Stimulated activated CD8-positive, alpha-beta memory T cell treated with anti-CD3 and anti-CD28 coated beads, Interleukin-4, amount 100 ng/mL, for 48 hours (primary cell): ENCODE measurements around the gene TLE5.

Source experiments
- DNase-seq: peaks from one replicate; pipeline ENCODE4 v3.0.0-alpha.2; 2020

TLE5 gene, protein sequence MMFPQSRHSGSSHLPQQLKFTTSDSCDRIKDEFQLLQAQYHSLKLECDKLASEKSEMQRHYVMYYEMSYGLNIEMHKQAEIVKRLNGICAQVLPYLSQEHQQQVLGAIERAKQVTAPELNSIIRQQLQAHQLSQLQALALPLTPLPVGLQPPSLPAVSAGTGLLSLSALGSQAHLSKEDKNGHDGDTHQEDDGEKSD

DNA sequence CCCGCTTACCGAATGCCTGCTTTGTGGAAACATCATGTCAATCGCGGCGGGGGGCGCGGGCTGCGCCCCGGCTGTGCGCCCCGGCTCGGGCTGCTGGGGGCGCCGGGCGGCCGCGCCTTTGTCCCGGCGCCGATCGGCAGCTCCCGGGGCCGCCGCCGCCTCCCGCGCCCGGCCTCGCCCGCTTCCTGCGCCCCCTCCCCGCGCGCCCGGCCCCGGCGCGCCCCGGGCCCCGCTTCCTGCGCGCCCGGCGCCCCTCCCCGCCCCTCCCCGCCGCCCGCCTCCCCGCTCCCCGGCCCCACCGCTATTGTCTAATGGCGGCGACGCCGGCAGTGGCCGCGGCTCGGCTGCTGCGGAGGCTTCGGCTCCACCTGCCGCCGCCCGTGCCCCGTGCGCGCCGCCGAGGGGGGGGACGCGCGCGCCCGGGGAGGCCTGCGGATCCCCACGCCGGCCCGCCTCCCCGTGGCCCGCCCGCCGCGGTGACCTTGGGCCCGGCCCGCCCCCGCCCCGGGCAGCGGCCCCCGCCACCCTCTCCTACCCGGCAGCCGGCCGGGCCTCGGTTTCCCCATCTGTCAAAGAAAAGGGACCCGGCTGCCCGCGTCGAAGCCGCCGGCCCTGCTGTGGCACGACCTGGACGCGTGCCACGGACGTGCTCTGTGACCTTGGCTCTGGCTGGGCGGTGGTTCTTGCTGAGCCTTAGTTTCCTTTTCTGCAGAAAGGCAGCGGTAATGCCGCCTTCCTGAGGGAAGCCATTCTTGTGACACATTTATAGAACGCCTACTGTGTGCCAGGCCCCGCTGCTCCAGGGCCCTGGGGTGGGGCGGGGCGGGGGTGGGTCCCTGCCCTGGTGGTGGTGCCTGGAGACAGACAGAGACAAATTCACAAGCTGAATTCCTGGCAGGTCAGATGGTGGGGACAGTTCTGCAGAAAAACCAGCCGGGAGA is at the start of gene TLE5:
Gene TLE5 (minus strand): TSS at position 331 of the 941 bp plus-strand sequence. CDS start 295 bp downstream, at position 36.
- peak; percentile 69 for DNase-seq

DNA sequence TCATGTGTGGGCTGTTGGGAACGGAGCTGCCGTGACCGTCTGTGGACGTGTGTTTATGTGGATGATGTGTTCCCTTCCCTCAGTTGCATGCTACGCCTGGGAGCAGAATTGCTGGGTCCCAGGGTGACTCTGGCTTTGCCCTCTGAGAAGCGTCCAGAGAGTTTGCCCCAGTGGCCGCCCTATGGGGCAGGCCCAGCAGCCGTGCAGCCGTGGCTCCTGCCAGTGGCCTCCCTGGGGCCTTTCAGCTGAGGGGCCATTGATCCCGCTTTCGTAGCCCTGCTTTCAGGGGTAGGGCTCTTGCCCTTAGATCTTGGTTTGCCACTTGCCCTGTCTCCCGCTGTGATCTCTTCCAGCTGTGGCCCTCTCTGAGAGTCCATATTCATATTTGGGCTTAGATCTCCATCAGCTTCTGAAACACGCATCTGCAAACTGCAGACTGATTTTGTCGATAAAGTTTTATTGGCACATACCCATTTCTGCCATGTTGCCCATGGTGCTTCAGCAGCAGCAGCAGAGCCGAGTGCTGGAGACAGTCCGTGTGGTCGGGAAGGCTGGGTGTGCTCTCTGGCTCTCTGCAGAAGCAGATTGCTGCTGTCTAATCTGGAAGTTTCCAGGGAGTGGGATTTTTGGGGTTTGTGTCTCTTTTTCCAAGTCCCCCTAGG is 49.4 kb upstream of the TLE5 start:
- no peak for DNase-seq

DNA sequence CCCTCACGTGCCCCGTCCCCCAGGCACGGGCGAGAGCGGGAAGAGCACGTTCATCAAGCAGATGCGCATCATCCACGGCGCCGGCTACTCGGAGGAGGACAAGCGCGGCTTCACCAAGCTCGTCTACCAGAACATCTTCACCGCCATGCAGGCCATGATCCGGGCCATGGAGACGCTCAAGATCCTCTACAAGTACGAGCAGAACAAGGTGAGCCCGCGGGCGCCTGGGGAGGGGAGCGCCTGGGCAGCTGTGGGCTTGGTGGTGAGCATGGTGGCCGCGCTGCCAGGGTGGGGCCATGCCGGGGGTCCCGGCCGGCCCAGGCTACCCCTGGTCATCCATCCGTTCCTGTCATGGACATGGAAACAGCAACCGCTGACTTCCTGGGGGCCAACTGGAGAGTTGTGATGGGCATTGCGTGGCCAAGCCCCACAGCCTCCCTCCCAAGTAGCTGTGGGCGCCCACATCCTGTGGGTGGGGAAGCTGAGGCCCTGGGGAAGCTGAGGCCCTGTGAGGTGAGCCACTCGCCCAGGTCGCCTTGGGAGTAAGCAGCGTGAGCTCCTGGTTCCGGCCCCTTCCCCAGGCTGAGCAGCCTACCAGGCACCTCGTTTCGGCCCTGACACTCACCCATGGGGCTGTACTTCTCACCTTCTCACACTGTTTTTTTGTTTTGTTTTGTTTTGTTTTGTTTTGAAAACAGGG is 48.0 kb upstream of the TLE5 start:
- DNase-seq: no peak

DNA sequence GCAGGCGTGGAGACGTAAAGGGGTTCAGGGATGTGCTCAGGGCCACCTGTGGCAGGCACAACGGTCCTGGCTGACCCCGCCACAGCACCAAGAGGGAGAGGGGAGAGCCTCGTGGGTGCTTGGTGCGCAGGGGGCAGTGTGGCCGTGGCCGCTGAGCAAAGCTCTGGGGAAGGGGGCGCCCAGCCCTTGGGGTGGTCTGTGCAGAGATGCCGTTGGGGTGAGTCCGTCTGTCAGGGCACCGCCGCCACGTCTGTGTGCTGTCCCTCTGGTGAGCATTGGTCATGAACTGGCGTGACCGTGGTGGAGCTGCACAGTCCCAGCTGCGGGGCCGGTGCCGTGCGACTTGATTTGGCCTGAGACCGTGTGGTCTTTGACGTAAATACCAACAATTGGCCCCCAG is 47.2 kb upstream of the TLE5 start:
- DNase-seq: no peak

DNA sequence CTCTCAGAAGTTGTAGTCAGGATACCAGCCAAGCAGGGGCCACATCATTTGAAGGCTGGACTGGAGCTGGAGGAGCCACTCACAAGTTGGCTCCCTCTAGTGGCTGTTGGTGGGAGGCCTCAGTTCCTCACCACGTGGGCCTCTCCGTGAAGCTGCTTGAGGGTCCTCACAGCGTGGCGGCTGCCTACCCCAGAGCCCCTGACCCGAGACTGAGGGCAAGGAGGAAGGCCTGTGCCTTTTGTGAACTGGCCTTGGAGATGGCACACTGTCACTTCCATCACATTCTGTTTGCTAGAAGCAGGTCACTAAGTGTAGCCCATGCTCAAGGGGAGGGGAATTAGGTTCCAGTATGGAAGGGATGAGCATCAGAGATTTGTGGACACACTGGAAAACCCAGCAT is 46.5 kb upstream of the TLE5 start:
- peak; percentile 83 for DNase-seq

DNA sequence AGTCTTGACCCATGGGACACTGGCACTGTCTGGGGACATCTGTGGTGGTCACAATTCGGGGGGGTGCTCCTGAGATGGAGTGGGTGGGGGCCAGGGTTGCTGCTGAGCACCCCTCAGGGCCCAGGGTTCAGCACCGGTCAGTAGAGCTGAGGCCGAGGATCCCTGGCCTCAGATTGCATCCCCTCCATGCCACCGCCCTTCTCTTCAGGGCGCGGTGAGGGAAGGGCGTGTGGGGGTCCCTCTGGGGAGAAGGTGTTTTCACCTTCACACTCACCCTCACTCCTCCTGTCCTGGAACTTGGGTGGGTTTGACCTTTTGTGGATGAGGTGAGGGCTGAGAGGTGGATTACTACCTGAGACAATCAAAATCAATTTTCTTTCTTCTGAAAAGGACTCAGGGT is 45.4 kb upstream of the TLE5 start:
- no peak for DNase-seq

DNA sequence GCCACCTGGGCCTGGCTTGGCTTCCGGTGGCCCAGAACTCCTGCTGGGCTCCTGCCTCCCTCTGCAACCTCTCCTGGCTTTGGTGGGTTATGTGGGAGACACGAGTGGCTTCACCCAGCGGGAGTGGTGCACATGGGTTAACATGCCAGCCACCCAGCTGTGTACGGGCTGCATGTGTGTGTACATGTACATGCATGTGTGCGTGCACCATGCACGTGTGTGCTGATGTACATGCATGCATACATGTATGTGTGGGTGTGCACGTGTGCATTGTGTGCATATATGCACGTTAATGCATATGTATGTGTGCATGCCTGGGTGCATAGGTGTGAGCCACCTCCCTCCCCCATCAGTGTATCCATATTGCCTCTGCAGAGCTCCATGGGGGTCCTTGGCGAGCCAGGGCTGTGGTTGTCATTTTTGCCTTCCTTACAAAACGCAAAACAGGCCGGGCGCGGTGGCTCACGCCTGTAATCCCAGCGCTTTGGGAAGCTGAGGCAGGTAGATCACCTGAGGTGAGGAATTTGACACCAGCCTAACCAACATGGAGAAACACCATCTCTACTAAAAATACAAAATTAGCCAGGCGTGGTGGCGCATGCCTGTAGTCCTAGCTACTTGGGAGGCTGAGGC is 44.3 kb upstream of the TLE5 start:
- DNase-seq: no peak

DNA sequence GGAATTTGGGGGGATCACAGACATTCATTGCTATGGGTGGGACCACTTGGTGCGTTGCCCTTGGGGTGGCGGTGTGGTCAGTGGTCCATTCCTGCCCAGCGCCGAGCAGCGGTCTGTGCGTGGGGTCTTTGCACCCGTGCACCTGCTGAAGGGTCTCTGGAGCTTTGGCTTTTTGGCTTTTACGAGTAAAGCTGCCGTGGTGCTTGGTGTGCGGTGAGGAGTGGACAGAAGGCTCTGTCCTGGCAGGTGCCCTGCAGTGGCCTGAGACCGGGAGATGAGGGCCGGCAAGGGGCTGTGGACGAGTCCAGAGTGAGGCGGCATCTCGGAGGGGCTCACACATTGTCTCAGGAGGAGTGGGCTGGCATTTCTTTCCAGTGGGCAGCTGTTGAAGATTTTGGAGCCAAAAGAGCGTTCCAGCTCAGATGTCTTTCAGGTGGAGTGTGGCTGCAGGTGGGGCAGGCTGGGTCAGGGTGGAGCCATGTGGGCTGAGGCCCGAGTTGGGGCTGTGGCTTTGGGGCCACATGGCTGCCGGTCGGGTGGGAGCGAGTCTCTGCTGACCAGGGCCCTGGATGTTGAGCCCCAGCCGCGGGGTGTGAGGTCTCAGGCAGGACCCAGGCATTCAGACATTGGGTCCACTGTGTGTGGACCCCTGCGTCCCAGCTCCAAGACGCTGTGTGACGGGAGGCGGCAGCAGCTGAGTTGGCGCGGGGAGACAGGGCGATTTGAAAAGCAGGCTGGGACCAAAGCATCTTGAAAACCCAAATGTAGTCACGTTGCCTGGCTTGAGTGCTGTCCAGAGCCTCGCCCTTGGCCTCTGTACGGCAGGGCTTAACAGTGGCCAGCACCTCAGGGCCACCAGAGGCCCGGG is 43.6 kb upstream of the TLE5 start:
- DNase-seq: no peak

DNA sequence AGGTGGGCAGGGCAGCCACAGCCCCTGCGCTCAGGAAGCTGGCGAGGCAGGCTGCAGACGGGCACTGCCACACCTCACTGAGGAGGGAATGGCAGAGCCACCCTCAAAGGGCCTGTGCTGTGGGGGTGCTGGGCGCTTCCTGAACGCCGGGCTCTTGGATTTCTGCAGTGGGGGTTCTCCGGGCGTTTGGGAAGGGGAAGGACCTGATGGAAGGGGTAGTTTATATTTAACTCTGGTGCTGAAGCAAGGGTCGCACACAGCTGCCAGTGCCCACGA is 42.4 kb upstream of the TLE5 start:
- DNase-seq: no peak

DNA sequence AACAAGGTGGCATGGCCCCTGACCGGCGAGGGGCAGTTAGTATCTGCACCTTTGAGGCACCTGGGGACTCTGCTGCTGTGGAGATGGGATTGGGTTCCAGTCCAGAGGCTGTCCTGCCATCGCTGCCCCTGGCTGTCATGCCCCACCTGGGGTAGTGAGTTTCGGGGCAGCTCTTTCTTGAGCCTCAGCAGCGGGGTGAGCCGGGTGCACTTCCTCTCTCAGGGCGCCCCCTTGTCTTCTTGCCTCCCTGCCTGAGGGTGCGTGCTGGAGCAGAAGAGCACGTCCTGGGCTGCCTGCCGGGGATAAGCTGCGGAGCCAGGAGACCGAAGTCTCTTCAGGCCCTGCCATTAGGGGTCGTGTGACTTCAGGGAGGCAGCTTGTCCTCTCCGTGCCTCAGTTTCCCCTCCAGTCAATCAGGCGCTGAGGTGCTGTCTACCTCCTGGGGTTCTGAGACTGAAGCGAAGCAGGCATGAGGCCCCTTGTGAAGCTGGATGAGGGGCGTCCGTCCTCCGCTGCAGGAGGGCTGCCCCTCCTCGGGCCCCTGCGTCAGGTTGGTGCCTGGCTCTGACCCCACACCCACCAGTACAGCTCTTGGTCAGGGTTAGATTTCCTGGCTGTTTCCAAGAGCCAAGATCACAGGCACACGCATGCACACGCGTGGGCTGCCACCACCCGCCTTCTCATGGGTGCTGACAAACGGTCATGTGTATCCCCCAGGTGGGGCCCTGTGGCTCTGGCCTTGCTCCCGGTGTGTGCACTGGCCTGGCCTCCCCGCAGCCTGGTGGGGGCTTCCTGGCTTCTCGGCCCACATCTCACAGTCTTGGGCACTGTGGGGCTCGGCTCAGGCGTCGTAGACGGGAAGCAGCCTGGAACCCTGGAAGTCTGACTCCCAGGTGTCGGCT is 40.2 kb upstream of the TLE5 start:
- DNase-seq: no peak

DNA sequence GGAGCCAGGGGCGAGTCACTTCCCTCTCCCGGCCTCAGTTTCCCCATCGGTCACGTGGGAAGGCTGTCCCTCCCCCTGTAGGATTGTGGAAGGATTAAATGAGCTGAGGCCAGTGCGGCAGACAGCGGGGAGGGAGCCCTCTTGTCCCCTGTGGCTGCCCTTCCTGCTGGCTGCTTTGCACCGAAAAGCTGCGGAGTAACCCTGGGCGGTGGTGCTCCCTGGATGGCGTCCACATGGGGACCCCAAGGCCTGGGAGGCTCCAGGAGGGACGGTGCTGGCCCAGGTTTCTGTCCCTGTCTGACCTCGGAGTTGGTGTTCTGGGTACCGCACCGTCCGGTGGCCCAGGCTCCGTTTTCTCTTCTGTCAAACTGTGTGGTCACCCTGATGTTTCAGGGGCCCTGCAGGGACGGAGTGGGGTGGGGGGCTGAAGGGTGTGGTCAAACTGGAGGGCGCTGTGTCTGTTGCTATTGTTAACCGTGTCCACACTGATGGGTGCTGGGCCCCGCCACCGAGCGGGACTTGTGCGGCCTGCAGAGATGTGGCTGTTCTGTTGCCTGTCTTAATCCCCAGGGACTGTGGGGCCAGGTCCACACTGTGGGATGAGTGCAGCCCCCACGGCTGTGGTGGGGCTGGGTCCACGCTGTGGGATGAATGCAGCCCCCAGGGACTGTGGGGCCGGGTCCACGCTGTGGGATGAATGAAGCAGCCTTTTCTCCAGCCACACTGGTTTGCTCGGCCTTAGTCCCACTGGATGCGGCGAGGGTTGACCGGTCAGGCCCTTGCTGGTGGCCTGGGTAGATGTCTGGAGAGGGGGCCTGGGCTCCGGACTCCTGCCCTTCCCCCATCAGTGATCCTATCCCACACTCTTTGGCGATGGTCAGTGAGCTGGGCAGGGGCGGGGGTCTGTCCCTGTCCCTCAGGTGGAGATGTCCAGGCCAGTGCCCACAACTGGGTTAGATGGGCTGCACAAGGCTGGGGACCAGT is 38.7 kb upstream of the TLE5 start:
- no peak for DNase-seq

DNA sequence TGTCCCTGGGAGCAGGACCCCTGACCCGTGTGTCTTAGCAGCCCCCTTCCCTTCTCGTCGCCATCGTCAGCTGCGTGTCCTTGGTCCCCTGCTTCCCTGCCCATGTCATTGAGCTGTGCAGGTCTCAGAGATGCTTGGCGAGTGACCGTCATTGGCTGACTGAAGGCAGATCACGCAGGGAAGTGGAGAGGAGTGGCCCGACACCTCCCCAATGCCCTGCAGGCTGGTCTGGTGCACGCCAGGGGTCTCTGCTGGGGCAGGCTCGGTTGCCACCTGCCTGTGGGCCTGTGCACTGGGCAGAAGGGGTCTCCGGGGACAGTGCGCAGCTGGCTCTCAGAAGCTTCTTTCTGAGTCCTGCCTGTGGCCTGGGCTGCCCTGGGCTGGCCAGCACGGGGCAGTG is 38.0 kb upstream of the TLE5 start:
- no peak for DNase-seq

DNA sequence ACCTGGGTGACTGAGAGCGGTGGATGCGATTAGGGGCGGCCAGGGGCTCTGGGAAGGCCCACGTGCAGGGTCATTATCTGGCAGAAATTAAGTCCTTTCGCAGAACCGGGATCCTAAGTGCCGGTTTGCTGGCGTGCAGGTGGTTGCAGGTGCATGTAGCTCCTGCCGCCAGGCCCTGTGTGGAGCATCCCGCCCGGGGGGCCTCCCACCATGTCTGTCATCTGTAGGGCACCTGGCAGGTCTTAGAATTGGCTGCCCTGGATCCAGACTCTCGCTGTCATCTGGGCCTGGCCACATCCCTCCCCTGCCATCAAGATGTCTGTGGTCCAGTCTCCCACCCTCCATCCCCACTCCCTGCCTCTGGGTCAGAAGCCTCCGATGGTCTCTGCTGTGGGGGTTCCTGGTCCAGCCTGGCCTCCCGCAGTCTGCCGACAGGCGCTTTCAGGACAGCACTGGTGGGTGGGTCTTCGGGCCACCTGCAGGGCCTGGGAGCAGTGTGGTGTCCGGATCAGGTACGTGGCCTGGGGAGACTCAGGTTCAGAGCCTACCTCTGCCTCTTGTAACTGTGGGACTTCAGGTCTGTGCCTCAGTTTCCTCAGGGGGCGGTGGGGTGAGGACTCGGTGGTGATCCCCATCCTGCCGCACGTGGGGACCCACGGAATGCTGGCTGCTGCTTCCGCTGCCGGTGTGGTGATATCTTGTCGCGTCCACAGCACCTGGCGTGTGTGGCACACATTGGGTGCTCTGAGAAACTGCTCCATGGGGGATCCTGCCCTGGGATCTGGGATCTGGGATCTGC is 37.3 kb upstream of the TLE5 start:
- DNase-seq: no peak

DNA sequence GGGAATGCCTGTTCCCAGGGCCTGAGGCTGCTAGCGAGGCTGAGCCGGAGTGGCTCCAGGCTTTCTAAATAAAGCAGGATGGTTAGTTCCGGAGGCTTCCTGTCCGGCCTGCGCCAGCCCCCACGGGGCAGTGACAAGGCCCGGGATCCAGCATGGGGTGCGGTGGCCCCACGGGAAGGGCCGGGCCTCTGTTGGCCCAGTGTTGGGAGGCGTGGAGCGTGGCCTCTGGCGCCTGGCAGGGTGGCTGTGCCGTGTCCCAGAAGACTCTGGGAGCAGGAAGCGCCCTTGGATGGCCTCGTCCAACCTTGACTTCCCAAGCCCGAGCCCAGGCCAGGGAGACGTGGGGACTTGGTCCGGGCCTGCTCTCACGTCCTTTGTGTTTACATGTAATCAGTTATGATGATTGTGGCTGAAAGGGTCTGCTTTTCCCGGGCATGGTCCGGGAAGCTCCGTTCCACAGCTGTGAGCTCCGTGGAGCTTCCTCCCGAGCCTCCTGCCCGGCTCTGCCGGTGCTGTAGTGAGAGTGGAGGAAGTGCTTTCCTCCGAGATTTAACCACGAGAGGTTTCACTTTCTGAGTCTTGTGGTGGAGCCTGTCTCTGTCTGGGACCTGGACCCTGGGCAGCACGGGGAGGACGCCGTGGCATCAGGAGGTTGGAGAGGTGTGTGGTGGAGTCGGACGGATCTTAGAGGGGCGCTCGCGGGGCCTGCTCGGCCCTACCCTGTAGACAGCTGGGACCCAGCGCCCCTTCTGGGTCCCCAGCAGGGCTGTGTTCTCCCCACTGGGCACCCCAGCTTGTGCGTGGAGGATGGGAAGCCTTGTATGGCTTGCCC is 36.4 kb upstream of the TLE5 start:
- no peak for DNase-seq

DNA sequence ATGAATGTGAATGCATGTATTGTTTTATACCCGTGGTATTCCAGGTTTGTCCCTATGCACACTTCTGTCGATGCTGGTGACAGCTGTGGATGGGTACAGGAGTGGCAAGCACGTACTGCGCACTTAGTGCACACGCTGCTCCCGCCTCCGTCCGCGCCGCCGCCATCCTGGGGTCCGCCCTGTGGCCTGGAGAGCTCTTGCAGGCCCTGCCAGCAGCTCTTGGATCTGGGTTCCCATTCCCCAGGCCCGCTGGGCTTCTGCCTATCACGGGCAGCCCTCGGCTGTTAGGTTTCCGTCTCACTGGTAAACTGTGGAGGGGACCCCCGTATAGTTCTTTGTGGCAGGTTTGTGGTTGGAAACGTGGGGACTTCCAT is 35.8 kb upstream of the TLE5 start:
- DNase-seq: no peak

DNA sequence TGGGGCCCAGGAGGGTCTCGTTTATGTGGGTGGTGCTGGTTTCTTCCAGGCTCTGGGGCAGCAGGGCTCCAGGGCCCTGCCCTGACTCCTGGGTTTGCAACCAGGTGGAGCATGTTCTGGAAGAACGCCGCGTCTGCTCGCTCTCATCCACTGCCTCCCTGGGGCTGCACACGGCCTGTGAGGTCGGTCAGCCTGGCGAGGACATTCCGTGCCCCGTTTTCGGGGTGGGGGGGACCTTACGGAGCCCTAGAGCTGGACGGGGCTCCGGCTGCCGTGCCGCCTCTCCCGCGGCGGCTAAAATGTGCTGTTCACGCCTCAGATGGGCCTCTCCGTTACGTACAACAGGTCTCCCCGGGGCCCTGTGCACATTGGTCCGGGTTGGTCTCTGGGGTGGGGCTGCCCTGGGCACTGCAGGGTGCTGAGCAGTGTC is 35.2 kb upstream of the TLE5 start:
- DNase-seq: no peak

DNA sequence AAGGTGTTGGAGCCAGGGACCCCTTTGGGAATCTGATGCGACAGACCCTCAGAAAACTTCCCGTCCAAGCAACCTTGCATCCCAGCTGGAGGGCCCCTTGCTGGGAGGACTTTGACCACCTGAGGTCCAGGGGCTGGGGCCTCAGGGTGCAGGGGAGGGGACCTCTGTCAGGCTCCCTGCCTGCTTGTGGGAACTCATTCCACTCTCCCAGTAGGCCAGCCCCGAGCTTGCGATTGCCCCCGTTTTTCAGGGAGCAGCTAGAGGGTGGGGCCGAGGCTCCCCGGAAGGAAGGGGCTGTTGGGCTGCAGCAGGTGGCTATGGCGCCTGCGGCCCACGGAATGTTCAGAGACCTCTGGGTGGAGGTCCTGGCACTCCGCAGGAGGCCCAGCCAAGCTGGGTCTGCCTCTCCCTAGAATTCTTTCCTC is 34.6 kb upstream of the TLE5 start:
- no peak for DNase-seq
